AG09309 (cell line): Measurements from ENCODE around the gene OSBPL5.

Experiments used
- DNase-seq: peaks from one replicate; pipeline ENCODE4 v3.0.0-alpha.2; 2010; ENCODE audit warnings: low read depth
- H3K4me3 ChIP-seq: 2 replicates; pipeline ENCODE4 v1.5.1; 2011; ENCODE audit warnings: mild to moderate bottlenecking, low read depth, low read length, moderate library complexity; ENCODE audit not compliant: control insufficient read depth
- CTCF ChIP-seq: IDR thresholded peaks from 2 replicates; pipeline ENCODE4 v1.5.1; 2011; ENCODE audit warnings: mild to moderate bottlenecking, low read depth, low read length, inconsistent platforms; ENCODE audit not compliant: insufficient read depth, control insufficient read depth; ENCODE audit errors: missing control alignments

Gene OSBPL5

GRCh38 chr11:3193373-3194015, 28.4 kb upstream of the OSBPL5 start:
- no peak for TF ChIP-seq CTCF
- H3K4me3 ChIP-seq: no peak overlapping the region
- DNase-seq: no peak

GRCh38 chr11:3192511-3193372, 27.6 kb upstream of the OSBPL5 start:
- H3K4me3 ChIP-seq: no peak overlapping the region
- DNase-seq: no peak
- no peak for TF ChIP-seq CTCF

GRCh38 chr11:3191586-3192324, 26.6 kb upstream of the OSBPL5 start:
- DNase-seq: no peak
- no peak for TF ChIP-seq CTCF
- H3K4me3 ChIP-seq: no peak overlapping the region

- TF ChIP-seq CTCF: no peak
- no peak overlapping the region for H3K4me3 ChIP-seq
- no peak for DNase-seq
These were observed 25.5 kb upstream of the OSBPL5 start for GRCh38 chr11:3190600-3190999.

- H3K4me3 ChIP-seq: no peak overlapping the region
- DNase-seq: no peak
- TF ChIP-seq CTCF: no peak
These were observed 24.9 kb upstream of the OSBPL5 start for GRCh38 chr11:3189886-3190583.

GRCh38 chr11:3189196-3189843, 24.2 kb upstream of the OSBPL5 start:
- no peak for DNase-seq
- TF ChIP-seq CTCF: no peak
- H3K4me3 ChIP-seq: no peak overlapping the region
